ENCODE results near the gene GPATCH11.

Gene GPATCH11

DNA sequence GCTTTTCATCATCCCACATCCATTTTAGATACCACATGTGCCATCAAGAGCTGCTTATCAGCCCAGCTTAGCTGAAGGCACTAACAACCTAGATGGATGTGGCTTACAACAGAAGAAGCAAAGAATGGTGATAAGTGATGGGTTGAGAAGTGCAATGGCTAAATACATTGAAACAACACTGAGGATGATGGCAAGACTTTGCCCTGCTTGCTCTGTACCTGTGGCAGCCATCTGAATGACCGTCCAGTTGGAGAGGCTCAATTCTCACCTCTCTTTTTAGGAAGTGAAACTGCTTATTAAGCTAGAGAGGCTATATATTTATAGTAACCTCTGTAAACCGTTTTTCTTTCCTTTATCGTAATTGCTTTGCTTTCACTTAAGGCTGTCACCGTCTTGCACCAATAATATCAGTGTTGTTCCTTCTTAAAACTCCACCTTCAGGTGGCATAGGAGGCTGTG lies 5.7 kb downstream of the GPATCH11 start:
- Histone ChIP-seq H3K4me1 (ENCODE audit: insufficient read depth, poor library complexity, severe bottlenecking) (peaks cover 5% of the 10 kb centered on the region), H3K9me3 (ENCODE audit: severe bottlenecking) (no peaks in the 10 kb centered on the region), H3K27me3 (ENCODE audit: insufficient read depth, poor library complexity, severe bottlenecking) (no peaks in the 10 kb centered on the region), H3K4me3 (ENCODE audit: severe bottlenecking) (no peak overlapping the region), H3K27ac (ENCODE audit: poor library complexity, severe bottlenecking) (no peak overlapping the region), H3K36me3 (ENCODE audit: low read depth) (peaks cover 46% of the 10 kb centered on the region)
- TF ChIP-seq, protein P1, sequence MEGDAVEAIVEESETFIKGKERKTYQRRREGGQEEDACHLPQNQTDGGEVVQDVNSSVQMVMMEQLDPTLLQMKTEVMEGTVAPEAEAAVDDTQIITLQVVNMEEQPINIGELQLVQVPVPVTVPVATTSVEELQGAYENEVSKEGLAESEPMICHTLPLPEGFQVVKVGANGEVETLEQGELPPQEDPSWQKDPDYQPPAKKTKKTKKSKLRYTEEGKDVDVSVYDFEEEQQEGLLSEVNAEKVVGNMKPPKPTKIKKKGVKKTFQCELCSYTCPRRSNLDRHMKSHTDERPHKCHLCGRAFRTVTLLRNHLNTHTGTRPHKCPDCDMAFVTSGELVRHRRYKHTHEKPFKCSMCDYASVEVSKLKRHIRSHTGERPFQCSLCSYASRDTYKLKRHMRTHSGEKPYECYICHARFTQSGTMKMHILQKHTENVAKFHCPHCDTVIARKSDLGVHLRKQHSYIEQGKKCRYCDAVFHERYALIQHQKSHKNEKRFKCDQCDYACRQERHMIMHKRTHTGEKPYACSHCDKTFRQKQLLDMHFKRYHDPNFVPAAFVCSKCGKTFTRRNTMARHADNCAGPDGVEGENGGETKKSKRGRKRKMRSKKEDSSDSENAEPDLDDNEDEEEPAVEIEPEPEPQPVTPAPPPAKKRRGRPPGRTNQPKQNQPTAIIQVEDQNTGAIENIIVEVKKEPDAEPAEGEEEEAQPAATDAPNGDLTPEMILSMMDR (IDR thresholded peaks at IDR 0.05; ENCODE audit: poor library complexity, severe bottlenecking): no peak
- ATAC-seq (ENCODE audit: low read depth) (no peak), DNase-seq (ENCODE audit: low spot score) (no peak)

DNA sequence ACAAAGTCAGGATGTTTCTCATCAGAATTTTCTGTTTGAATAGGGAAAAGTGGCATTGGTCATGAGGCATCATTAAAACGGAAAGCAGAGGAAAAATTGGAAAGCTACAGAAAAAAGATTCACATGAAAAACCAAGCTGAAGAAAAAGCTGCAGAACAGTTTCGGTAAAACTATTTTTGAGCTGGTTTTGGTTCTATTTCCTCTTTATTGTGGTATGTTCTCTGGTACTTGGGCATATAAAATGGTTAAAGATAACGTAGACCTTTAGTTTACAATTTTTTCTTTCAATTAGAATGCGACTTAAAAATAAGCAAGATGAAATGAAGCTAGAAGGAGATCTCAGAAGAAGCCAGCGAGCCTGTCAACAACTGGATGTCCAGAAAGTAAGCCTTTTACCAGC lies 7.6 kb downstream of the GPATCH11 start:
- peaks cover 64% of the 10 kb centered on the region for H3K36me3 ChIP-seq (ENCODE audit: low read depth)
- ATAC-seq (ENCODE audit: low read depth) (no peak), DNase-seq (ENCODE audit: low spot score) (no peak)
- H3K27me3 ChIP-seq (ENCODE audit: insufficient read depth, poor library complexity, severe bottlenecking): no peaks in the 10 kb centered on the region
- no peak overlapping the region for H3K27ac ChIP-seq (ENCODE audit: poor library complexity, severe bottlenecking)
- no peak overlapping the region for H3K4me3 ChIP-seq (ENCODE audit: severe bottlenecking)
- H3K4me1 ChIP-seq (ENCODE audit: insufficient read depth, poor library complexity, severe bottlenecking): no peaks in the 10 kb centered on the region
- TF ChIP-seq, protein P1 (IDR thresholded peaks at IDR 0.05; ENCODE audit: poor library complexity, severe bottlenecking): no peak
- no peaks in the 10 kb centered on the region for H3K9me3 ChIP-seq (ENCODE audit: severe bottlenecking)

DNA sequence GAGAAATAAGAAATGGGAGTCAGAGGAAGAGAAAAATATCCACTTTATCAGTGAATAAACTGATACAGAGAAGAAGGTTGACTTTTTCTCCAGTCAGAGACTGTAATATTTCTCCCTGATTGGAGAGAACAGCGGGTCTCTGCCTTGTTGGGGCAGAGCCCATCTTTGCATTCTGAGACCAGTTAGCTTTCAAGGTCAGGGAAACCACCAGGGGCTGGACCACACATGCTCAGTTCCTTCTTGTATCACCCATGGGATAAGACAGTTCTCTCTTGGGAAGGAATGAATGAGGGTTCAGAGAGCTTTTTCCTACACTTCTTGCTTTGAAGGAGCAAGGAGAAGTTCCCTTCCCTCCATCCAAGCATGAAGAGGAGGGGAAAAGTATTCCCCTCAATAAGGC lies 12.2 kb downstream of the GPATCH11 start:
- Histone ChIP-seq H3K36me3 (ENCODE audit: low read depth) (peaks cover 81% of the 10 kb centered on the region), H3K4me3 (ENCODE audit: severe bottlenecking) (no peak overlapping the region), H3K4me1 (ENCODE audit: insufficient read depth, poor library complexity, severe bottlenecking) (no peaks in the 10 kb centered on the region), H3K27me3 (ENCODE audit: insufficient read depth, poor library complexity, severe bottlenecking) (no peaks in the 10 kb centered on the region), H3K27ac (ENCODE audit: poor library complexity, severe bottlenecking) (no peak overlapping the region), H3K9me3 (ENCODE audit: severe bottlenecking) (no peaks in the 10 kb centered on the region)
- DNase-seq (ENCODE audit: low spot score): no peak
- TF ChIP-seq, protein P1 (IDR thresholded peaks at IDR 0.05; ENCODE audit: poor library complexity, severe bottlenecking): no peak
- ATAC-seq (ENCODE audit: low read depth): no peak

DNA sequence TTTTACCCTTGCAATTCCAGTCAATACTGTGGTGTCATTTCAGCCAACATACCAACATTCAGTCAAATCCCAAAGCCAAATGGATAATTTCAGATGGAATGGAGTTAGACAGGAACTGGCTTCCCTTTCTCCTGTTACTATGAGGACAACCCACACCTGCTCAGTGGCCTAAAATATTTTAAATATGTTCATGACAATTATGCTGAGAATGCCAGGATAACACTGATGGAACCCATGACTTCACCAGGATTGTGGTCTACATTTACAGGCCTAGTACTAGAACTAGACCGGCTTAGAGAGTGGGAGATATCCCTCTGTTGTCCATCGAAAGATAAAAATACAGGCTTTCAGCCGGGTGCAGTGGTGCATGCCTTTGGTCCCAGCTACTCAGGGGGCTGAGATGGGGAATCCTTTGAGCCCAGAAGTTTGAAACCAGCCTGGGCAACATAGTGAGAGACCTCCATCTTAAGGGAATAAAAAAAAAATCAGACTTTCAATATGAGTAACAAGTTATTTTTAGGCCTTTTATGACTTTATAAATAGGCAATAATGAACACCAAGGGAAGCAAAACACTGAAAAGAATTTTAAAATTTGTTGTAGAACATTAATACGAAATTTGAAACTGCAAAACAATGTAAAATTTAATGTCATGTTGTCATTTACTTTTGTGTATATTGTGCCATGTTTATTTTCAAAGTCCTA lies 14.2 kb downstream of the GPATCH11 start:
- DNase-seq (ENCODE audit: low spot score) (no peak), ATAC-seq (ENCODE audit: low read depth) (no peak)
- H3K4me1 ChIP-seq (ENCODE audit: insufficient read depth, poor library complexity, severe bottlenecking): no peaks in the 10 kb centered on the region
- H3K36me3 ChIP-seq (ENCODE audit: low read depth): peaks cover 68% of the 10 kb centered on the region
- TF ChIP-seq, protein P1 (IDR thresholded peaks at IDR 0.05; ENCODE audit: poor library complexity, severe bottlenecking): no peak
- no peaks in the 10 kb centered on the region for H3K9me3 ChIP-seq (ENCODE audit: severe bottlenecking)
- H3K4me3 ChIP-seq (ENCODE audit: severe bottlenecking): no peak overlapping the region
- H3K27me3 ChIP-seq (ENCODE audit: insufficient read depth, poor library complexity, severe bottlenecking): no peaks in the 10 kb centered on the region
- H3K27ac ChIP-seq (ENCODE audit: poor library complexity, severe bottlenecking): no peak overlapping the region

DNA sequence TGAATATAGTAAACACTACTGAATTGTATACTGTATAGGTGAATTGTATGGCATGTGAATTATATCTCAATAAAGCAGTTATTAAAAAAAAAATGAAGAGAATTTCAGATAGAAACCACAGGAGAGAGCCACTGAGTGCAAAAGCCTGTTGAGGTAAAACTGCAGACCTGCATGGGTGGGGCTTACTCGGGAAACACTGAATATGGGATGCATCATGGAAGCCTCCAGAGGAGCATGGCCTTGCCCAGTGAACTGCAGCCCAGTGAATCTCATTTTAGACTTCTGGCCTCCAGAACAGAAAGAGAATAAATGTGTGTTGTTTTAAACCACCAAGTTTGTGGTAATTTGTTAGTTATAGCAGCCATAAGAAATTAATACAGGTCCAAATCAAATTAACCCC lies 15.7 kb downstream of the GPATCH11 start:
- TF ChIP-seq, protein P1 (IDR thresholded peaks at IDR 0.05; ENCODE audit: poor library complexity, severe bottlenecking): no peak
- no peaks in the 10 kb centered on the region for H3K9me3 ChIP-seq (ENCODE audit: severe bottlenecking)
- peaks cover 55% of the 10 kb centered on the region for H3K36me3 ChIP-seq (ENCODE audit: low read depth)

More for the DNA sequence above, 15.7 kb downstream of the GPATCH11 start:
- no peak overlapping the region for H3K27ac ChIP-seq (ENCODE audit: poor library complexity, severe bottlenecking)
- ATAC-seq (ENCODE audit: low read depth) (no peak), DNase-seq (ENCODE audit: low spot score) (no peak)
- H3K4me3 ChIP-seq (ENCODE audit: severe bottlenecking): no peak overlapping the region
- peaks cover 5% of the 10 kb centered on the region for H3K4me1 ChIP-seq (ENCODE audit: insufficient read depth, poor library complexity, severe bottlenecking)
- no peaks in the 10 kb centered on the region for H3K27me3 ChIP-seq (ENCODE audit: insufficient read depth, poor library complexity, severe bottlenecking)
